Testis (tissue), 2 donors: Measurements from ENCODE around the gene MEFV.

Experiments
- POLR2A ChIP-seq: fragments of 450-650 bp; IDR thresholded peaks from one replicate; pipeline ENCODE4 v1.6.1; 2017; ENCODE audit warnings: antibody characterized with exemption, mild to moderate bottlenecking, moderate library complexity
- TF ChIP-seq, protein P1 (sequence below), 3 experiments: fragments of 450-650 bp in 2 of 3; fragments of 200-600 bp in 1 of 3; sonication (generic) in 1 of 3; IDR thresholded peaks; one replicate each; pipeline ENCODE4 v1.5.1; 2016 to 2019; ENCODE audit warnings: antibody characterized with exemption in 3 of 3, mild to moderate bottlenecking in 2 of 3, moderate library complexity in 1 of 3

DNA sequence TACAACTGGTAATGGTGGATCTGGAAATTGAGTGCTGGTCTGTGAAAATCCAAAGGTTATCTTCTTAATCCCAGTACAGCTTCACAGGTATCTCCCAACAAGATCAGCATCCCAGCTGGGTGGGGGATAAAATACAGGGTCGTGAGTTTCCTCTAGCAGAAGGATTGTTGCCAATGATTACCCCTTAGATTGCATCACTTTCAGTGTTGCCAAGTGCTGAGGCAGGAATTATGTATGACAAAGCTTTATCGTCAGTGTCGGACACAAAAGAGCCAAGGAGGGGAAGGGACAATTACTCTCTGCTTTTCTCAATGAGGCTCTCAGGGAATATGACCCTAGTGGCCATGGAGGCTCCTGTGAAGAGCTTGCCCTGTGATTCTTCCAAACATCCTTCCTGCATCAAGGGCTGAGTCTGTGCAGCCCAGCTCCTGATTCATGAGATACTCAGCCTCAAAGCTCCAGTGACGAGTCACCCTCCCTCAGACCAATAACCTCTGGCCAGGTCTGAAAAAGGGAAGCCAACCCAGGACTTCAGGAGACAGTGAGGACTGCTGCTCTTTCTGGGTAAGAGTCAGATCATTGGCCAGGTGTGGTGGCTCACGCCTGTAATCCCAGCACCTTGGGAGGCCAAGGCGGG lies 53.4 kb downstream of the MEFV start:
- TF ChIP-seq, protein P1, sequence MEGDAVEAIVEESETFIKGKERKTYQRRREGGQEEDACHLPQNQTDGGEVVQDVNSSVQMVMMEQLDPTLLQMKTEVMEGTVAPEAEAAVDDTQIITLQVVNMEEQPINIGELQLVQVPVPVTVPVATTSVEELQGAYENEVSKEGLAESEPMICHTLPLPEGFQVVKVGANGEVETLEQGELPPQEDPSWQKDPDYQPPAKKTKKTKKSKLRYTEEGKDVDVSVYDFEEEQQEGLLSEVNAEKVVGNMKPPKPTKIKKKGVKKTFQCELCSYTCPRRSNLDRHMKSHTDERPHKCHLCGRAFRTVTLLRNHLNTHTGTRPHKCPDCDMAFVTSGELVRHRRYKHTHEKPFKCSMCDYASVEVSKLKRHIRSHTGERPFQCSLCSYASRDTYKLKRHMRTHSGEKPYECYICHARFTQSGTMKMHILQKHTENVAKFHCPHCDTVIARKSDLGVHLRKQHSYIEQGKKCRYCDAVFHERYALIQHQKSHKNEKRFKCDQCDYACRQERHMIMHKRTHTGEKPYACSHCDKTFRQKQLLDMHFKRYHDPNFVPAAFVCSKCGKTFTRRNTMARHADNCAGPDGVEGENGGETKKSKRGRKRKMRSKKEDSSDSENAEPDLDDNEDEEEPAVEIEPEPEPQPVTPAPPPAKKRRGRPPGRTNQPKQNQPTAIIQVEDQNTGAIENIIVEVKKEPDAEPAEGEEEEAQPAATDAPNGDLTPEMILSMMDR (IDR thresholded peaks at IDR 0.05), result no peak
- TF ChIP-seq POLR2A, result no peak
